SK-N-SH (cell line): Measurements from ENCODE around the gene KHDC3L. TPM values are rescaled to one million over a fixed set of nuclear protein-coding genes. Genes with fewer than 3 reads are reported as not detected.
A peak's percentile ranks its signal among the peaks of the same experiment; 100 is the strongest.

Experiments used
- CTCF ChIA-PET: fragments of 300-600, 350-600 bp; formaldehyde crosslinking; extraction: SDS; loops from one replicate; lab custom pipeline; 2021; lab: Yijun Ruan, JAX
- POLR2A ChIA-PET: fragments of 350-600 bp; sonication (Branson Sonifier 250); formaldehyde crosslinking; extraction: SDS; loops from one replicate; lab custom pipeline; 2020; ENCODE audit warnings: antibody characterized with exemption, inconsistent platforms; lab: Yijun Ruan, JAX
- DNase-seq: peaks from one replicate; pipeline ENCODE4 v3.0.0; 2012
- H2AFZ ChIP-seq: fragments of 200-600 bp; sonication (generic); 2 replicates; pipeline ENCODE4 v1.8.1; 2016; ENCODE audit warnings: antibody characterized with exemption, mild to moderate bottlenecking, low read depth
- H3F3A ChIP-seq: fragments of 200-600 bp; sonication (generic); replicated peaks from 2 replicates; pipeline ENCODE3; 2016; ENCODE audit warnings: antibody characterized with exemption, mild to moderate bottlenecking; ENCODE audit not compliant: insufficient read depth
- H3K27ac ChIP-seq, 2 experiments: fragments of 200-500 bp in 1 of 2; fragments of 200-600 bp in 1 of 2; sonication (Bioruptor generic) in 1 of 2; sonication (generic), shearing (Covaris generic) in 1 of 2; 2 replicates each; pipeline versions ENCODE4 v1.5.1 to v1.6.1; 2014 to 2016; ENCODE audit warnings: low read depth in 2 of 2, inconsistent platforms in 1 of 2, low read length in 1 of 2, mild to moderate bottlenecking in 1 of 2, mixed read lengths in 1 of 2
- H3K27me3 ChIP-seq: fragments of 200-600 bp; sonication (generic), shearing (Covaris generic); 2 replicates; pipeline ENCODE4 v1.6.1; 2016; ENCODE audit warnings: mixed run types; ENCODE audit not compliant: insufficient read depth
- H3K36me3 ChIP-seq, 2 experiments: fragments of 200-500 bp in 1 of 2; fragments of 200-600 bp in 1 of 2; sonication (Bioruptor generic) in 1 of 2; sonication (generic) in 1 of 2; replicated peaks in 1 of 2; 2 replicates each; pipeline versions ENCODE3 to v1.5.1; 2014 to 2016; ENCODE audit warnings: low read length in 1 of 2, mild to moderate bottlenecking in 1 of 2; ENCODE audit not compliant: insufficient read depth in 2 of 2, control insufficient read depth in 1 of 2
- H3K4me1 ChIP-seq, 2 experiments: fragments of 200-500 bp in 1 of 2; fragments of 200-600 bp in 1 of 2; sonication (Bioruptor generic) in 1 of 2; sonication (generic), shearing (Covaris generic) in 1 of 2; 2 replicates each; pipeline versions ENCODE4 v1.5.1 to v1.6.1; 2014 to 2016; ENCODE audit warnings: low read depth in 1 of 2, low read length in 1 of 2, mixed run types in 1 of 2; ENCODE audit not compliant: insufficient read depth in 2 of 2, control insufficient read depth in 1 of 2
- H3K4me2 ChIP-seq: fragments of 200-600 bp; sonication (generic), shearing (Covaris generic); 2 replicates; pipeline ENCODE4 v1.6.1; 2017; ENCODE audit warnings: mixed run types
- H3K4me3 ChIP-seq, 2 experiments: fragments of 200-500 bp in 1 of 2; fragments of 200-600 bp in 1 of 2; sonication (Bioruptor generic) in 1 of 2; sonication (generic), shearing (Covaris generic) in 1 of 2; 2 replicates each; pipeline versions ENCODE4 v1.5.1 to v1.8.1; 2014 to 2016; ENCODE audit warnings: low read depth in 2 of 2, inconsistent platforms in 1 of 2, low read length in 1 of 2, mild to moderate bottlenecking in 1 of 2, mixed read lengths in 1 of 2, moderate library complexity in 1 of 2
- H3K79me2 ChIP-seq: fragments of 200-600 bp; sonication (generic); 2 replicates; pipeline ENCODE4 v1.8.1; 2017; ENCODE audit warnings: mild to moderate bottlenecking; ENCODE audit not compliant: insufficient read depth
- H3K9ac ChIP-seq: fragments of 200-600 bp; sonication (generic); 2 replicates; pipeline ENCODE4 v1.6.1; 2017; ENCODE audit warnings: mixed run types
- H3K9me2 ChIP-seq: fragments of 200-600 bp; sonication (generic); 2 replicates; pipeline ENCODE4 v1.6.1; 2017; ENCODE audit warnings: mixed run types
- H3K9me3 ChIP-seq: fragments of 200-600 bp; sonication (generic); 2 replicates; pipeline ENCODE4 v1.6.1; 2017; ENCODE audit warnings: mixed run types, mild to moderate bottlenecking, moderate library complexity
- H4K20me1 ChIP-seq: fragments of 200-600 bp; sonication (generic); 2 replicates; pipeline ENCODE4 v1.6.1; 2017; ENCODE audit warnings: mild to moderate bottlenecking, mixed run types; ENCODE audit not compliant: insufficient read depth
- EZH2phosphoT487 ChIP-seq: fragments of 200-600 bp; sonication (generic); IDR thresholded peaks from 2 replicates; pipeline ENCODE4 v1.6.1; 2017; ENCODE audit warnings: low read depth, mixed run types, mild to moderate bottlenecking, antibody characterized with exemption, moderate library complexity, borderline replicate concordance
- FOSL2 ChIP-seq: IDR thresholded peaks from 2 replicates; pipeline ENCODE4 v1.4.0; 2012; ENCODE audit warnings: low read depth, mild to moderate bottlenecking, moderate library complexity, borderline replicate concordance
- FOXM1 ChIP-seq: IDR thresholded peaks from 2 replicates; pipeline ENCODE4 v1.4.0; 2012; ENCODE audit warnings: low read depth, mild to moderate bottlenecking
- MXI1 ChIP-seq: IDR thresholded peaks from 2 replicates; pipeline ENCODE4 v1.6.1; 2012; ENCODE audit warnings: mild to moderate bottlenecking, low read depth, low read length, improper control_type of control experiment
- NFIC ChIP-seq: IDR thresholded peaks from 2 replicates; pipeline ENCODE4 v1.4.0; 2012; ENCODE audit warnings: borderline replicate concordance
- NRF1 ChIP-seq: IDR thresholded peaks from 2 replicates; pipeline ENCODE4 v1.6.1; 2012; ENCODE audit warnings: low read depth, mild to moderate bottlenecking, low read length
- PBX3 ChIP-seq: IDR thresholded peaks from 2 replicates; pipeline ENCODE4; 2012
- RAD21 ChIP-seq: IDR thresholded peaks from 2 replicates; pipeline ENCODE4 v1.6.1; 2012; ENCODE audit warnings: mild to moderate bottlenecking, low read length
- TAF1 ChIP-seq: IDR thresholded peaks from 2 replicates; pipeline ENCODE4 v1.6.1; 2012; ENCODE audit warnings: low read depth, mild to moderate bottlenecking, low read length, moderate library complexity, borderline replicate concordance
- TCF12 ChIP-seq: IDR thresholded peaks from 2 replicates; pipeline ENCODE4 v1.4.0; 2012
- USF2 ChIP-seq: fragments of 150-350 bp; IDR thresholded peaks from 2 replicates; pipeline ENCODE4 v1.6.1; 2017; ENCODE audit warnings: antibody characterized with exemption, low read length, low read depth, borderline replicate concordance
- WGBS: methylation state at CpG from one replicate; pipeline ENCODE4 v1.1.6; 2017; ENCODE audit warnings: low lambda C conversion rate; 5-methylcytosine and 5-hydroxymethylcytosine counted together
- polyA plus RNA-seq, 3 experiments: library from polyadenylated mRNA; depleted of rRNA; stranded (reverse); fragments of >200 nt; gene quantifications; 2 replicates each; pipeline ENCODE4 v1.2.3, GENCODE V29; 2012
- TF ChIP-seq, protein P1 (sequence below): fragments of 150-350 bp; IDR thresholded peaks from 2 replicates; pipeline ENCODE4 v1.6.1; 2016; ENCODE audit warnings: mild to moderate bottlenecking, low read depth, low read length
- TF ChIP-seq, protein P2 (sequence below): fragments of 200-600 bp; sonication (generic); IDR thresholded peaks from 2 replicates; pipeline ENCODE4 v1.6.1; 2017; ENCODE audit warnings: antibody characterized with exemption, mild to moderate bottlenecking, moderate library complexity
- TF ChIP-seq, protein P3 (sequence below): IDR thresholded peaks from 2 replicates; pipeline ENCODE4 v1.6.1; 2012; ENCODE audit warnings: mild to moderate bottlenecking, low read depth, low read length, moderate library complexity

KHDC3L gene
- polyA plus RNA-seq, 1 of the 3 experiments (the other 2 are of a cell fraction): not detected

- Histone ChIP-seq H3K27me3 (no peaks in the 10 kb centered on the region), H3F3A (no peaks in the 10 kb centered on the region), H3K79me2 (no peaks in the 10 kb centered on the region), H3K9me2 (no peaks in the 10 kb centered on the region), H3K9ac (peak overlapping the region; percentile 50; the same call in 1 of the 2 replicates), H3K4me3 (peak overlapping the region; percentile 47 to 68), H3K4me1 (no peaks in the 10 kb centered on the region; a peak in 1 of 4 replicates), H3K4me2 (peak overlapping the region; percentile 84), H2AFZ (peak overlapping the region; percentile 96), H3K27ac (no peak overlapping the region), H3K9me3 (no peaks in the 10 kb centered on the region), H4K20me1 (no peaks in the 10 kb centered on the region), H3K36me3 (no peaks in the 10 kb centered on the region)
- TF ChIP-seq NFIC: no peak
- TF ChIP-seq FOSL2: no peak
- TF ChIP-seq NRF1: no peak
- TF ChIP-seq USF2: no peak
- no peak for TF ChIP-seq FOXM1
- TF ChIP-seq, protein P1, sequence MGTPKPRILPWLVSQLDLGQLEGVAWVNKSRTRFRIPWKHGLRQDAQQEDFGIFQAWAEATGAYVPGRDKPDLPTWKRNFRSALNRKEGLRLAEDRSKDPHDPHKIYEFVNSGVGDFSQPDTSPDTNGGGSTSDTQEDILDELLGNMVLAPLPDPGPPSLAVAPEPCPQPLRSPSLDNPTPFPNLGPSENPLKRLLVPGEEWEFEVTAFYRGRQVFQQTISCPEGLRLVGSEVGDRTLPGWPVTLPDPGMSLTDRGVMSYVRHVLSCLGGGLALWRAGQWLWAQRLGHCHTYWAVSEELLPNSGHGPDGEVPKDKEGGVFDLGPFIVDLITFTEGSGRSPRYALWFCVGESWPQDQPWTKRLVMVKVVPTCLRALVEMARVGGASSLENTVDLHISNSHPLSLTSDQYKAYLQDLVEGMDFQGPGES: no peak
- TF ChIP-seq RAD21: no peak
- TF ChIP-seq, protein P2, sequence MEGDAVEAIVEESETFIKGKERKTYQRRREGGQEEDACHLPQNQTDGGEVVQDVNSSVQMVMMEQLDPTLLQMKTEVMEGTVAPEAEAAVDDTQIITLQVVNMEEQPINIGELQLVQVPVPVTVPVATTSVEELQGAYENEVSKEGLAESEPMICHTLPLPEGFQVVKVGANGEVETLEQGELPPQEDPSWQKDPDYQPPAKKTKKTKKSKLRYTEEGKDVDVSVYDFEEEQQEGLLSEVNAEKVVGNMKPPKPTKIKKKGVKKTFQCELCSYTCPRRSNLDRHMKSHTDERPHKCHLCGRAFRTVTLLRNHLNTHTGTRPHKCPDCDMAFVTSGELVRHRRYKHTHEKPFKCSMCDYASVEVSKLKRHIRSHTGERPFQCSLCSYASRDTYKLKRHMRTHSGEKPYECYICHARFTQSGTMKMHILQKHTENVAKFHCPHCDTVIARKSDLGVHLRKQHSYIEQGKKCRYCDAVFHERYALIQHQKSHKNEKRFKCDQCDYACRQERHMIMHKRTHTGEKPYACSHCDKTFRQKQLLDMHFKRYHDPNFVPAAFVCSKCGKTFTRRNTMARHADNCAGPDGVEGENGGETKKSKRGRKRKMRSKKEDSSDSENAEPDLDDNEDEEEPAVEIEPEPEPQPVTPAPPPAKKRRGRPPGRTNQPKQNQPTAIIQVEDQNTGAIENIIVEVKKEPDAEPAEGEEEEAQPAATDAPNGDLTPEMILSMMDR: no peak
- no peak for TF ChIP-seq EZH2phosphoT487
- TF ChIP-seq, protein P3, sequence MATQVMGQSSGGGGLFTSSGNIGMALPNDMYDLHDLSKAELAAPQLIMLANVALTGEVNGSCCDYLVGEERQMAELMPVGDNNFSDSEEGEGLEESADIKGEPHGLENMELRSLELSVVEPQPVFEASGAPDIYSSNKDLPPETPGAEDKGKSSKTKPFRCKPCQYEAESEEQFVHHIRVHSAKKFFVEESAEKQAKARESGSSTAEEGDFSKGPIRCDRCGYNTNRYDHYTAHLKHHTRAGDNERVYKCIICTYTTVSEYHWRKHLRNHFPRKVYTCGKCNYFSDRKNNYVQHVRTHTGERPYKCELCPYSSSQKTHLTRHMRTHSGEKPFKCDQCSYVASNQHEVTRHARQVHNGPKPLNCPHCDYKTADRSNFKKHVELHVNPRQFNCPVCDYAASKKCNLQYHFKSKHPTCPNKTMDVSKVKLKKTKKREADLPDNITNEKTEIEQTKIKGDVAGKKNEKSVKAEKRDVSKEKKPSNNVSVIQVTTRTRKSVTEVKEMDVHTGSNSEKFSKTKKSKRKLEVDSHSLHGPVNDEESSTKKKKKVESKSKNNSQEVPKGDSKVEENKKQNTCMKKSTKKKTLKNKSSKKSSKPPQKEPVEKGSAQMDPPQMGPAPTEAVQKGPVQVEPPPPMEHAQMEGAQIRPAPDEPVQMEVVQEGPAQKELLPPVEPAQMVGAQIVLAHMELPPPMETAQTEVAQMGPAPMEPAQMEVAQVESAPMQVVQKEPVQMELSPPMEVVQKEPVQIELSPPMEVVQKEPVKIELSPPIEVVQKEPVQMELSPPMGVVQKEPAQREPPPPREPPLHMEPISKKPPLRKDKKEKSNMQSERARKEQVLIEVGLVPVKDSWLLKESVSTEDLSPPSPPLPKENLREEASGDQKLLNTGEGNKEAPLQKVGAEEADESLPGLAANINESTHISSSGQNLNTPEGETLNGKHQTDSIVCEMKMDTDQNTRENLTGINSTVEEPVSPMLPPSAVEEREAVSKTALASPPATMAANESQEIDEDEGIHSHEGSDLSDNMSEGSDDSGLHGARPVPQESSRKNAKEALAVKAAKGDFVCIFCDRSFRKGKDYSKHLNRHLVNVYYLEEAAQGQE: no peak
- TF ChIP-seq PBX3: no peak
- TF ChIP-seq MXI1: no peak
- no peak for TF ChIP-seq TCF12
- no peak for TF ChIP-seq TAF1
- no peak for DNase-seq
- WGBS: 56% methylated on average over 4 of the region's 4 CpGs
- ChIA-PET POLR2A (no interaction called here), CTCF (interaction anchor here (0.8 kb wide), 4 partner anchors 21 to 246 kb away, joined by 3 read pairs; no protein-coding TSS in a partner anchor)
Observed at GRCh38 chr6:73388433-73388799, 26.0 kb downstream of the KHDC3L start.
